GM23248 (cell line): Measurements from ENCODE around the gene PDZD7.

Experiments used
- EZH2 ChIP-seq: fragments of 200-600 bp; sonication (generic); IDR thresholded peaks from 2 replicates; pipeline ENCODE4 v1.6.1; 2018; ENCODE audit warnings: antibody characterized with exemption, mild to moderate bottlenecking; ENCODE audit not compliant: insufficient read depth, poor library complexity, severe bottlenecking
- EZH2phosphoT487 ChIP-seq: fragments of 200-600 bp; sonication (generic); IDR thresholded peaks from 2 replicates; pipeline ENCODE4 v1.6.1; 2018; ENCODE audit warnings: antibody characterized with exemption, moderate library complexity, mild to moderate bottlenecking, low read depth; ENCODE audit not compliant: insufficient read depth

- no peak for TF ChIP-seq EZH2
- no peak for TF ChIP-seq EZH2phosphoT487
These were observed 53.5 kb downstream of the PDZD7 start for GRCh38 chr10:100977436-100977835.
